Measurements from ENCODE around the gene CCDC93.

The CCDC93 gene

GRCh38 chr2:117879003-117879402 lies 134.9 kb downstream of the CCDC93 start:
- no peak for DNase-seq

GRCh38 chr2:117875786-117876185 lies 138.1 kb downstream of the CCDC93 start:
- no peak for DNase-seq

Data from fibroblast of upper back skin (primary cell).